Neutrophil (primary cell): ENCODE measurements around the gene SFMBT1.
A peak's percentile ranks its signal among the peaks of the same experiment; 100 is the strongest.

Source experiments
- H3K27ac ChIP-seq: fragments of 200-600 bp; sonication (generic); 2 replicates; pipeline ENCODE4 v1.5.1; 2016; ENCODE audit warnings: mild to moderate bottlenecking, moderate library complexity
- H3K27me3 ChIP-seq: fragments of 200-600 bp; sonication (generic); 2 replicates; pipeline ENCODE4 v1.6.0; 2016; ENCODE audit warnings: mild to moderate bottlenecking
- H3K36me3 ChIP-seq: fragments of 200-600 bp; sonication (generic); 2 replicates; pipeline ENCODE4 v1.5.1; 2017
- H3K4me1 ChIP-seq, 2 experiments: fragments of 200-600 bp in 1 of 2; sonication (generic) in 1 of 2; 1 replicate in 1 of 2; 2 replicates in 1 of 2; pipeline versions ENCODE4 v1.5.1 to v1.6.1; 2013 to 2016; ENCODE audit warnings: low read depth in 1 of 2, low read length in 1 of 2, mild to moderate bottlenecking in 1 of 2, moderate library complexity in 1 of 2; ENCODE audit not compliant: control insufficient read depth in 1 of 2, insufficient read depth in 1 of 2
- H3K4me3 ChIP-seq, 2 experiments: fragments of 200-600 bp in 1 of 2; sonication (generic) in 1 of 2; 1 replicate in 1 of 2; 2 replicates in 1 of 2; pipeline ENCODE4 v1.5.1; 2013 to 2016; ENCODE audit warnings: low read depth in 1 of 2, low read length in 1 of 2, mild to moderate bottlenecking in 1 of 2, moderate library complexity in 1 of 2
- H3K9me3 ChIP-seq: fragments of 200-600 bp; sonication (generic); 2 replicates; pipeline ENCODE4 v1.5.1; 2016
- CTCF ChIP-seq: fragments of 200-600 bp; sonication (generic); IDR thresholded peaks from 2 replicates; pipeline ENCODE4 v1.5.1; 2016; ENCODE audit warnings: antibody characterized with exemption

Gene SFMBT1

DNA sequence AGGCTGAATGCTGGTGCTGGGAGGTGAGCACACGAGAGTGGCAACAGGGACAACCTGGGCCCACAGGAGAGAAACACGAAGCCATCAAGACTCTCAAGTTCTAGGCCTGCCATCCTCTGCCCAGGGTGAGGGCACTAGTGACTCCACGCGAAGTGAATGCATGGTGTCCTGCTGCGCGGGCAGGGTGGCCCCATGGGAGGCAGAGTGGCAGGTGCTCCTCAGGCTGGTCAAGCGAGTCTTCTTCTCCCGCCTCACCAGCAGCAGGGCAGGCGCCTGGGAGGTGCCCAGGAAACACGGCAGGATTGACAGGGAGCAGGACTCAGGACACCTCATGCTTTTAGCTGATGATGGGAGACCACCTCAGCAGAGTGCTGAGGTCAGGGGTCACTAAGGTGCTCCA is 175.4 kb downstream of the SFMBT1 start:
- Histone ChIP-seq H3K27me3 (no peaks in the 10 kb centered on the region), H3K4me3 (no peak overlapping the region), H3K9me3 (no peaks in the 10 kb centered on the region), H3K27ac (peak overlapping the region; percentile 59), H3K4me1 (peaks cover 48 to 66% of the 10 kb centered on the region in 2 experiments), H3K36me3 (no peaks in the 10 kb centered on the region)
- TF ChIP-seq CTCF, result no peak

- Histone ChIP-seq H3K9me3 (no peaks in the 10 kb centered on the region), H3K27me3 (no peaks in the 10 kb centered on the region), H3K36me3 (no peaks in the 10 kb centered on the region), H3K4me1 (peaks cover 23 to 26% of the 10 kb centered on the region in 2 experiments), H3K27ac (no peak overlapping the region), H3K4me3 (no peak overlapping the region)
- TF ChIP-seq CTCF, result no peak
Observed at GRCh38 chr3:52866427-52866826, 179.4 kb downstream of the SFMBT1 start.

- peaks cover 18 to 22% of the 10 kb centered on the region in 2 experiments for H3K4me1 ChIP-seq
- H3K27ac ChIP-seq, result no peak overlapping the region
- no peak for TF ChIP-seq CTCF
- no peak overlapping the region for H3K4me3 ChIP-seq
- peaks cover 3% of the 10 kb centered on the region for H3K36me3 ChIP-seq
- no peaks in the 10 kb centered on the region for H3K27me3 ChIP-seq
- no peaks in the 10 kb centered on the region for H3K9me3 ChIP-seq
Observed at GRCh38 chr3:52865994-52866393, 179.9 kb downstream of the SFMBT1 start.

- TF ChIP-seq CTCF, result no peak
Observed at GRCh38 chr3:52860424-52860768, 185.5 kb downstream of the SFMBT1 start.

DNA sequence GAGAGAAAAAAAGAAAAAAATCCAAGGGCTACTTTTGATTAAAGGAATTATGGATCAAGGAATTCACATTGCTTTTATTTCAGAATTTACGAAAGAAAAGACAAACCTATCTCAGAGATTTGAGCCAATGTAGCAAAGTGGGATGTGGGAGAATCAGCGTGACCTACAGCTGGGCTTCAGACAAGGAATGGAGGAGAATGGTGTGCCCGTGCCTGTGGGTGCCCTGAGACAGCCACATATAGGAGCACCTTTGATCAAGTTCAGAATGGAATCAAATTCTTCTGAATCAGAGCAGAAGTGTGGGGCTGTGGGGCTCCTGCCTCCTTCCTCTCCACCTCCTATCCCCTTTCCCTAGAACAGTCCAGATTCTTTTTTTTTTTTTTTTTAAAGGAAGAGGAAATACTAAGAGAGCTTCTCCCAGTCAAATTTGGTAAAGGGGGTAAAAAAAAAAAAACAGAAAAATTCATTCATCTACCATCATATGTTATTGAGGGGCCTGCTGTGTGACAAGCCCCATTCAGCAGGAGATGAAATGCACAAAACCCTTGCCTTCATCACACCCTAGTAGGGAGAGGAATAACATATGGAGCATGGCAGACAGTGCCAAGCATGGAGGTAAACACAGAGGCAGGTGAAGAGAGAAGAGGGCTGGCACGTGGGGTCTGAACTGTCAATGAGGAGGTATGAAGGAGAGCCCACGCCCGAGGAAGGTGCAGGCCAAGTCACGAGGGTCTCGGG is 186.0 kb downstream of the SFMBT1 start:
- Histone ChIP-seq H3K27me3 (no peaks in the 10 kb centered on the region), H3K4me3 (no peak overlapping the region), H3K27ac (no peak overlapping the region), H3K36me3 (peaks cover 23% of the 10 kb centered on the region), H3K9me3 (no peaks in the 10 kb centered on the region), H3K4me1 (no peaks in the 10 kb centered on the region)
- no peak for TF ChIP-seq CTCF

More at GRCh38 chr3:52860424-52860768, 185.5 kb downstream of the SFMBT1 start:
- H3K27me3 ChIP-seq, result no peaks in the 10 kb centered on the region
- H3K9me3 ChIP-seq, result no peaks in the 10 kb centered on the region
- H3K4me1 ChIP-seq, result no peaks in the 10 kb centered on the region
- peaks cover 17% of the 10 kb centered on the region for H3K36me3 ChIP-seq
- H3K27ac ChIP-seq, result no peak overlapping the region
- H3K4me3 ChIP-seq, result no peak overlapping the region
